Activated naive CD4-positive, alpha-beta T cell treated with Interleukin-2 at 50 U/mL for 16 hours (primary cell): ENCODE measurements around the gene ANKRD22.
"Not testable (repeated sequence)": the region's sequence is repeated elsewhere in the genome, so short reads cannot be mapped to it uniquely, and the experiment has no call there.

Source experiments
- DNase-seq: peaks from one replicate; pipeline ENCODE4 v3.0.0-alpha.2; 2020

The ANKRD22 gene

GRCh38 chr10:88877298-88877697 lies 25.7 kb upstream of the ANKRD22 start:
- DNase-seq, result no peak

- no peak for DNase-seq
Measured at GRCh38 chr10:88875081-88875480, 23.4 kb upstream of the ANKRD22 start.

GRCh38 chr10:88874281-88874680 lies 22.6 kb upstream of the ANKRD22 start:
- DNase-seq, result no peak

DNA sequence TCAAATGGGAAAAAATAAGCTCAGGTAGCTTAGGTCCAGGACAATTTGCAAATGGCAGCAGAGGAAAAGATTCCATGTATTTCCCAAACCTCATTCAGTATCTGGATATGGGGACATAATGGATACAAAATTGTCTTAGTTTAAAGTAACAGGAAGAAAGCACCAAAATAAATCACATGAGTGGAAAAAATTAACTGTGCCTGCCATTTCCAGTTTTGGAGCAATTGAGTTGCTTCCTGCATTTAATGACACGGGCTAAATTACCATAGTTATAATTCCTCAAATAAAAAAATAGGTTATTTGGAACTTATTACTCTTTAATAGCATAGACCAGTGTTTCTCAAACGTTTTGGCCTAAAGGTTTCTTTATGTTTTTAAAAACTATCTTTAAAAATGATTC lies 22.1 kb upstream of the ANKRD22 start:
- DNase-seq, result no peak

DNA sequence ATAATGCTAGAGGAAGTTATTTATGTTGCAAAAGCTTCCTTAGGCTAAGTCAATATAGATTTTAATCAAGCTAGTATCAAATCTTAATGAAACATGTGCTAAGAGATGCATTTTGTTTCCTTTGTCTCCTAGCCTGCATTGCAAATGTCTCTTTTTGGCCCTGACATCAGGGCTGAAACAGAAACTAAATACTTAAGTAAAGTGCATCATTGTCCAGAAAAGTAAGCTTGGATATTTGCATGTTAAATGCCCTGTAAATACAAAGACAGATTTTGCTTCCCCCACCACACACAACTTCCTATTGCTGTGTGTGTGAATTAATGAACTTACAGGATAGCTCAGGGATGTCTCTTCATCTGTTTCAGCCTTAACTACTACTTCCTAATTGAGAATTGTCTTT lies 18.4 kb upstream of the ANKRD22 start:
- no peak for DNase-seq

GRCh38 chr10:88866454-88866853 lies 14.8 kb upstream of the ANKRD22 start:
- no peak for DNase-seq

GRCh38 chr10:88865281-88865876 lies 13.7 kb upstream of the ANKRD22 start:
- no peak for DNase-seq

DNA sequence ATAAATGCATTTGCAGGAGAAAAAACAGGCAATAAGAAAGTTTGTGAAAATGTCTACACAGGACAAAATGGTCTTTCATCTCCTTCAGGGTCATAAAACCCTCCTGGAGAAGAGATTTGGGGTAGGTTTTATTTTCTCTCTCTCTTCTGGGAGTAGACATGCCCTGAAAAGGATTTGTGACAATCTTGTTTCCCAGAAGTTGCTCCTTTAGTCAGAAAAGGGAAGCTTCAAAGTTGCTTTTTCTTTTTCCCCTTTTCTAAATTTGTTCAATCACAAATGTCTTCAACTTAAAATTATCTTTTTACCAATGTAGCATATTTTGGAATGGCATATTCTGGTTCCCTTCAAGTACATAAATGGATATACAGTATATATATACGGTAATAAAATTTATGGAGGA lies 9.4 kb upstream of the ANKRD22 start:
- no peak for DNase-seq

- no peak for DNase-seq
Measured at GRCh38 chr10:88858491-88858890, 6.8 kb upstream of the ANKRD22 start.

- no peak for DNase-seq
Measured at GRCh38 chr10:88857831-88858230, 6.2 kb upstream of the ANKRD22 start.

DNA sequence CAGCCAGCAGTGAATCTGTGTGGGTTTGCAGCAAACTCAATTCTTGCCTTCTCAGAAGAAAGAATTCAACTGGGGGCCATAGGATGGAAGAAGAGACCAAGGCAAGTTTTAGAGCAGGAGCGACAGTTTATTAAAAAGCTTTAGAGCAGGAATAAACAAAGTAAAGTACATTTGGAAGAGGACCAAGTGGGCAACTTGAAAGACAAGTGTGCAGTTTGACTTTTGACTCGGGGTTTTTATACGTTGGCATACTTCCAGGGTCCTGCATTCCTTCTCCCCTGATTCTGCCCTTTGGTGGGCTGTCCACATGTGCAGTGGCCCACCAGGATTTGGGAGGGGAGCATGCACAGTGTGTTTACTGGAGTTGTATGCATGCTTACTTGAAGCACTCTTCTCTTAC lies 3.0 kb upstream of the ANKRD22 start:
- DNase-seq, result no peak

- no peak for DNase-seq
Measured at GRCh38 chr10:88853155-88853881, 1.7 kb upstream of the ANKRD22 start.

DNA sequence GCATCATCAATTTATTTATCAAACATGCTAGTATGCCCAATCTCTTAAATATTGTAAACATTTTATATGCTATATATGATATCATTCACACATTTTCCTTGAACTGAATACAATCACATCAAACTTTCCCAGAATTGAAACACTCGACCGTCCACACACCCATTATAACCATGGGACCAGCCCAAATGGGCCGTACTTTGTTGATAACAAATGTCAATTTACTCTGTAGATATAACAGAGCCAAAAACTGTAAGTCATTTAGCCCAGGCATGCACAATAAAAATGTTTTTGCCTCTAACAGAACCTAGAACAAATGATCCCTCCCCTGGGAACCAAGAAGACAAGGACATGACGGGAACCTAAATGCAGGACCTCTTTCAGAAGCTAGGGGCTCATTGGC lies 683 bp upstream of the ANKRD22 start:
- DNase-seq, result no peak

DNA sequence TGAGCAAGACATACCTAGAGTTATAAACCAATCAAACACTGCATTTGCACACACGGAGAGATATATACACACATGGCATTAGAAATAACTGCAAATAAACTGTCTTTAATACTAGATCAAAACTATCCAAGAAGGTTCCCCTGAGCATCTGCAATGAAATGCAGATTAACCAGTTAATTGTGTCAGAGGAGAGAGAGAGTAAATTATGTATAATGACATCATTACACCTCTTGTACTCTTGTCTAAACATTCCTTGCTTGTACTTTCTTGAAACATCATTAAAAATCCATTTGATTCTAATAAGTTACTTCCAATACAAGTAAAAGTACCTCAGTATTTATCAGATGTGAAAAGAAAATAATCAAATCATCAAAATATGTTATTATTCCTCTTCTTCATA lies 932 bp downstream of the ANKRD22 start:
- no peak for DNase-seq

GRCh38 chr10:88849234-88849633 lies 2.4 kb downstream of the ANKRD22 start:
- DNase-seq, result no peak

- DNase-seq, result no peak
Measured at GRCh38 chr10:88848499-88848898, 3.1 kb downstream of the ANKRD22 start.

- no peak for DNase-seq
Measured at GRCh38 chr10:88843171-88843570, 8.5 kb downstream of the ANKRD22 start.

DNA sequence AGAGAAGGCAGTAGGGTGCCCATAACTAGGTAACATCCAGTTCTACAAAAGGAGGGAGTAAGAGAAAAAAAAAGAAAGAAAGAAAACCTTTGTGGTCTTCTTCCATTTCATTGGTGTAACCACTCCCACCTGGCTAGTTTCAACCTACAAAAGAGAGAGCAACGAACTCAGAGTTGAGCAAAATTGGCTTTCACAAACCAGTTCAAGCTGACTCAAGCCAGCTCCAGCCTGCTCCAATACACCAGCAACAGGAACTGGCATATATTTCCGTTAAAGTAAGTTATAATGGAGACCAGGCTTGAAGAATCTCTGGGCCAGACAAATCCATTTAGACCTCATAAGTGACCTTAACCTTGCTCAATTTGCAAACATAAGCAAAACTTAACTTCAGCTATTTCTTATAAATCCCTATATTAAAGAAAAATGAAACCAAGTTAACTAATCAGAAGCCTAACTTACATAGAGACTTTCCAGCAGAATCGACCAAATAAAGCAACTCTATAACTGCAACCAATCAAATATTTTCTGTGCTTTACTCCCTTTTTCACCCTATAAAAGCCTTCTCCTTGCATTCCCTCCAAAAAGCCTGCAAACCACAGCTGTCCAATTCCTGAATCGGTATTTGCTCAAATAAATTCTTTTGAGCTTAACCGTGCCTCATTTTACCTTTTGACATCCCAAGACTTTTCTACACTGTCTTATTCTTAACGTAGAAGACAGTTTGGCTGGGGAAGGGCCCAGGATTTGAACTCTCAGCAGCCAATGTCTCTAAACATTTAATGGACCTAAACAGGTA lies 10.1 kb downstream of the ANKRD22 start:
- no peak for DNase-seq

- DNase-seq, result no peak
Measured at GRCh38 chr10:88840881-88841280, 10.8 kb downstream of the ANKRD22 start.

GRCh38 chr10:88840104-88840503 lies 11.5 kb downstream of the ANKRD22 start:
- DNase-seq, result no peak

DNA sequence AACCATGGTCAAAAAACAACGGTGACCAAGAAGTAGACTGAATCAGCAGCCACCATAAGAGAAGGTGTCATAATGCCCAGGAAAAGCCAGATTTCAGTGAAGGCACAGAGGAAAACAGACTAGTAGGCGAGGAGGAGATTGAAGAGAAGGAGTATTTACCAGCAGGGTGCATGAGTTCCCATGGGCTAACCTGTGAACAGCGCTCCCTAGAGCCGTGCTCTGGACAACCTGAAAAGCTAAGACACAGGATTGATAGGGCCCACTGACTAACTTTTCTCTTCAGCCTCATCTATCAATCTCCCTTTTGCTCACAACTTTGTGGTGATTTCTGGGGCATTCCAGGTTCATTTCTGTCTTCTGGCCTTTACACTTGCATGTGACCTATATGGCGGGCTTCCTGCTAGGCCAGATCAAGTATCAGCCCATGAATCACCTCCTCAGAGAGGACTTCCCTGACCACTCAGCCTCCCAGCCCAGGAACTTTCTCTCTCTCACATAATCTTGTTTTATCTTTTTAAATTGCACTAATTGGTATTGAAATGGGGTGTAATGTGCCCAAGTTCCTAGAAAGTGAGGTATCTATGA lies 12.8 kb downstream of the ANKRD22 start:
- DNase-seq, result no peak

DNA sequence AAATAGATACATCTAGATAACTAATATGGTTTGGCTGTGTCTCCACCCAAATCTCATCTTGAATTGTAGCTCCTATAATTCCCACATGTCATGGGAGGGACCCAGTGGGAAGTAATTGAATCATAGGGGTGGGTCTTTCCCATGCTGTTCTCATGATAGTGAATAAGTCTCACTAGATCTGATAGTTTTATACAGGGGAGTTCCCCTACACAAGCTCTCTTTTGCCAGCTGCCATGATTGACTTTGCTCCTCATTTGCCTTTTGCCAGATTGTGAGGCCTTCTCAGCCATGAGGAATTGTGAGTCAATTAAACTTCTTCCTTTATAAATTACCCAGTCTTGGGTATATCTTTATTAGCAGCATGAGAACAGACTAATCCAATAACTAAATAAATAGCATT lies 14.0 kb downstream of the ANKRD22 start:
- not testable (repeated sequence) for DNase-seq

- DNase-seq, result no peak
Measured at GRCh38 chr10:88835910-88836221, 15.8 kb downstream of the ANKRD22 start.
